Measurements from ENCODE around the gene PPP1R16B. TPM values are rescaled to one million over a fixed set of nuclear protein-coding genes. Genes with fewer than 3 reads are reported as not detected.

PPP1R16B gene
- total and polyA plus RNA-seq, 2 of the 8 experiments (the other 6 are each of a cell fraction or from before 2014, with no cell fraction given), result 2.6 to 8.9 TPM

DNA sequence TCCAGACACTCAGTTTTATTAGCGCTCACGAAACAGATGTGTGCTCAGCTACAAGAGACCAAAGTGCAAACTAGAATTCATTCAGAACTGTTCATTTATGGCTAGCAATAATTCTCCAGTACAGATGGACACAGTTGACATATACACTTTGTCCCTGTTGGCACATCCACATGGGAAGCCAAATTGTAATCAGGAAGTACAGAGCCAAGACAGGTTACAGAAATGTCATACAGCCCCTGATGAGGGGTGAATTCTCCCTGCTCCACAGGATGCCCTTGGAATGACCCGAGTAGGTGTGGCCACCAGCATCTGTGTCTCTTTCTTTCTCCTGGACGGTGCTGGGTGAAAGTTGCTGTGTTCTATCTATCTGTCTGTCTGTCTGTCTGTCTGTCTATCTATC lies 164.2 kb downstream of the PPP1R16B start:
- no peak overlapping the region for H2BK15ac ChIP-seq (ENCODE audit: low read length)
- H3K56ac ChIP-seq (replicated peaks; ENCODE audit: insufficient read length, low read depth, low read length), result no peak overlapping the region
- H3K4me1 ChIP-seq (replicated peaks in 1 of 4; ENCODE audit: control insufficient read depth in 3 of 4, insufficient read depth in 4 of 4, low read length in 3 of 4), result no peaks in the 10 kb centered on the region
- peaks cover 2% of the 10 kb centered on the region; the same call in 1 of the 2 replicates for H3K23me2 ChIP-seq (ENCODE audit: low read depth, low read length)
- no peaks in the 10 kb centered on the region for H3K9me3 ChIP-seq (ENCODE audit: insufficient read depth in 2 of 2, low read depth in 1 of 2, low read length in 1 of 2)
- peaks cover 1 to 9% of the 10 kb centered on the region in 2 experiments for H4K20me1 ChIP-seq (replicated peaks in 1 of 2; ENCODE audit: control insufficient read depth in 1 of 2, insufficient read depth in 2 of 2, low read length in 2 of 2)
- no peak overlapping the region for H2BK5ac ChIP-seq (ENCODE audit: low read depth, low read length)
- no peaks in the 10 kb centered on the region for H3K27me3 ChIP-seq (replicated peaks in 1 of 4; ENCODE audit: control insufficient read depth in 3 of 4, extremely low read depth in 1 of 4, insufficient read depth in 3 of 4, low read length in 3 of 4)
- DNase-seq (ENCODE audit: low read depth in 1 of 2, low spot score in 2 of 2), result no peak
- no peak overlapping the region for H3K23ac ChIP-seq (ENCODE audit: insufficient read length)
- TF ChIP-seq MAFK (IDR thresholded peaks at IDR 0.05; ENCODE audit: low read depth, low read length) (no peak), KDM4A (IDR thresholded peaks at IDR 0.05; ENCODE audit: low read depth, low read length, severe bottlenecking) (no peak), TBP (IDR thresholded peaks at IDR 0.05; ENCODE audit: low read depth, low read length) (no peak), TAF7 (optimal IDR thresholded peaks at IDR 0.05; ENCODE audit: borderline replicate concordance, low read depth, low read length) (no peak), CHD1 (IDR thresholded peaks at IDR 0.05; ENCODE audit: low read depth, low read length) (no peak), PHF8 (conservative IDR thresholded peaks at IDR 0.05; ENCODE audit: low read depth, low read length) (no peak), CTBP2 (IDR thresholded peaks at IDR 0.05; ENCODE audit: borderline replicate concordance, insufficient read depth, insufficient read length, low read length) (no peak)
- TF ChIP-seq, protein P1, sequence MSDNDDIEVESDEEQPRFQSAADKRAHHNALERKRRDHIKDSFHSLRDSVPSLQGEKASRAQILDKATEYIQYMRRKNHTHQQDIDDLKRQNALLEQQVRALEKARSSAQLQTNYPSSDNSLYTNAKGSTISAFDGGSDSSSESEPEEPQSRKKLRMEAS (IDR thresholded peaks at IDR 0.05), result no peak
- H3K4me2 ChIP-seq (ENCODE audit: insufficient read depth in 1 of 2, low read depth in 2 of 2, low read length in 2 of 2), result no peak overlapping the region
- WGBS, 2 experiments (ENCODE audit: extremely low coverage in 1 of 2, insufficient coverage in 1 of 2, insufficient read length in 1 of 2, insufficient replicate concordance in 2 of 2, low coverage in 1 of 2, low lambda C conversion rate in 2 of 2, missing lambda C conversion rate in 1 of 2), result 91% methylated on average over 4 of the region's 4 CpGs; no CpG with 5 or more reads in 1 of the 2 experiments
- H4K91ac ChIP-seq (replicated peaks; ENCODE audit: insufficient read length, low read length), result no peak overlapping the region
- H3K14ac ChIP-seq (ENCODE audit: insufficient read length), result no peak overlapping the region
- H3K9ac ChIP-seq (replicated peaks in 1 of 4; ENCODE audit: extremely low read depth in 1 of 4, low read depth in 3 of 4, low read length in 3 of 4), result no peak overlapping the region
- H2BK20ac ChIP-seq (ENCODE audit: low read length), result no peak overlapping the region
- H3K79me1 ChIP-seq (ENCODE audit: low read depth, low read length), result no peaks in the 10 kb centered on the region; the same call in 1 of the 2 replicates
- POLR2A ChIA-PET (ENCODE audit: partially characterized antibody), result no interaction called here
- H3K18ac ChIP-seq (ENCODE audit: extremely low read depth, low read length), result no peak overlapping the region
- peaks cover 0 to 36% of the 10 kb centered on the region in 2 experiments; a peak in 3 of 4 replicates for H3K79me2 ChIP-seq (ENCODE audit: control insufficient read depth in 1 of 2, insufficient read depth in 2 of 2, low read length in 2 of 2)
- H3K4me3 ChIP-seq (ENCODE audit: extremely low read depth in 1 of 4, insufficient read depth in 2 of 4, low read depth in 3 of 4, low read length in 4 of 4), result no peak overlapping the region
- CTCF ChIA-PET (ENCODE audit: partially characterized antibody), result no interaction called here
- H4K8ac ChIP-seq (ENCODE audit: extremely low read depth, insufficient read depth, low read length), result no peak overlapping the region
- H3K36me3 ChIP-seq (ENCODE audit: control insufficient read depth in 2 of 4, insufficient read depth in 4 of 4, low read length in 3 of 4), result peaks cover 13 to 42% (median 23%) of the 10 kb centered on the region in 4 experiments; a peak in 7 of 8 replicates
- H3K4ac ChIP-seq (replicated peaks; ENCODE audit: insufficient read length, low read depth, low read length), result no peak overlapping the region
- H3K27ac ChIP-seq (ENCODE audit: low read depth, low read length), result no peak overlapping the region
- no peak overlapping the region for H2BK12ac ChIP-seq (ENCODE audit: low read depth, low read length)
- H2AFZ ChIP-seq (ENCODE audit: low read length), result no peak overlapping the region
- no peak for FAIRE-seq
- no peak overlapping the region for H2AK5ac ChIP-seq (ENCODE audit: low read depth, low read length)
- H4K5ac ChIP-seq (ENCODE audit: insufficient read length, low read depth, low read length), result no peak overlapping the region
- H2BK120ac ChIP-seq (replicated peaks; ENCODE audit: low read depth, low read length), result no peak overlapping the region
